HG03280 (cell line): Measurements from ENCODE around the gene AP3B1.

ENCODE experiments used
- ATAC-seq: cut with Tn5 transposase; IDR thresholded peaks from one replicate; pipeline ENCODE4 v1.9.1; 2021; ENCODE audit warnings: mild to moderate bottlenecking, moderate library complexity; ENCODE audit not compliant: unreplicated experiment

The AP3B1 gene

GRCh38 chr5:78006449-78006848 lies 288.0 kb downstream of the AP3B1 start:
- no peak for ATAC-seq

GRCh38 chr5:78005021-78005785 lies 289.3 kb downstream of the AP3B1 start:
- no peak for ATAC-seq

GRCh38 chr5:78004559-78004958 lies 289.9 kb downstream of the AP3B1 start:
- ATAC-seq: no peak

- ATAC-seq: no peak
Measured at GRCh38 chr5:78003919-78004318, 290.6 kb downstream of the AP3B1 start.

- no peak for ATAC-seq
Measured at GRCh38 chr5:78003450-78003849, 291.0 kb downstream of the AP3B1 start.

GRCh38 chr5:78002690-78003089 lies 291.8 kb downstream of the AP3B1 start:
- no peak for ATAC-seq

GRCh38 chr5:78001197-78001596 lies 293.3 kb downstream of the AP3B1 start:
- no peak for ATAC-seq

GRCh38 chr5:78000191-78000590 lies 294.3 kb downstream of the AP3B1 start:
- ATAC-seq: no peak

GRCh38 chr5:77999399-77999798 lies 295.1 kb downstream of the AP3B1 start:
- ATAC-seq: no peak

- ATAC-seq: no peak
Measured at GRCh38 chr5:77996943-77997342, 297.6 kb downstream of the AP3B1 start.

- no peak for ATAC-seq
Measured at GRCh38 chr5:77995793-77996409, 298.6 kb downstream of the AP3B1 start.

- ATAC-seq: no peak
Measured at GRCh38 chr5:77994943-77995342, 299.6 kb downstream of the AP3B1 start.

- no peak for ATAC-seq
Measured at GRCh38 chr5:77993855-77994318, 300.6 kb downstream of the AP3B1 start.

- ATAC-seq: no peak
Measured at GRCh38 chr5:77993141-77993854, 301.2 kb downstream of the AP3B1 start.

- ATAC-seq: no peak
Measured at GRCh38 chr5:77991084-77991483, 303.4 kb downstream of the AP3B1 start.

GRCh38 chr5:77990020-77990419 lies 304.5 kb downstream of the AP3B1 start:
- ATAC-seq: no peak

- ATAC-seq: no peak
Measured at GRCh38 chr5:77987988-77988387, 306.5 kb downstream of the AP3B1 start.

- ATAC-seq: no peak
Measured at GRCh38 chr5:77987331-77987730, 307.2 kb downstream of the AP3B1 start.

- no peak for ATAC-seq
Measured at GRCh38 chr5:77986261-77986660, 308.2 kb downstream of the AP3B1 start.

- ATAC-seq: no peak
Measured at GRCh38 chr5:77985247-77985646, 309.3 kb downstream of the AP3B1 start.

- no peak for ATAC-seq
Measured at GRCh38 chr5:77984587-77984986, 309.9 kb downstream of the AP3B1 start.
